Fibroblast of villous mesenchyme (primary cell): ENCODE results near the gene IGF2. TPM values are rescaled to one million over a fixed set of nuclear protein-coding genes. Genes with fewer than 3 reads are reported as not detected.

Source experiments
- DNase-seq: peaks from one replicate; pipeline ENCODE4 v3.0.0-alpha.2; 2010; ENCODE audit warnings: low read depth
- H3K4me3 ChIP-seq: 2 replicates; pipeline ENCODE4 v1.5.1; 2011; ENCODE audit warnings: low read depth, mild to moderate bottlenecking, low read length
- CTCF ChIP-seq: IDR thresholded peaks from 2 replicates; pipeline ENCODE4 v1.5.1; 2012; ENCODE audit warnings: low read depth, mild to moderate bottlenecking, low read length; ENCODE audit not compliant: insufficient read depth
- total RNA-seq: library from RNA; depleted of rRNA; stranded (reverse); fragments of >200 nt; gene quantifications from 2 replicates; pipeline ENCODE4 v1.2.3, GENCODE V29; 2012

The IGF2 gene
- total RNA-seq, 1 donor, result 26.8 TPM

DNA sequence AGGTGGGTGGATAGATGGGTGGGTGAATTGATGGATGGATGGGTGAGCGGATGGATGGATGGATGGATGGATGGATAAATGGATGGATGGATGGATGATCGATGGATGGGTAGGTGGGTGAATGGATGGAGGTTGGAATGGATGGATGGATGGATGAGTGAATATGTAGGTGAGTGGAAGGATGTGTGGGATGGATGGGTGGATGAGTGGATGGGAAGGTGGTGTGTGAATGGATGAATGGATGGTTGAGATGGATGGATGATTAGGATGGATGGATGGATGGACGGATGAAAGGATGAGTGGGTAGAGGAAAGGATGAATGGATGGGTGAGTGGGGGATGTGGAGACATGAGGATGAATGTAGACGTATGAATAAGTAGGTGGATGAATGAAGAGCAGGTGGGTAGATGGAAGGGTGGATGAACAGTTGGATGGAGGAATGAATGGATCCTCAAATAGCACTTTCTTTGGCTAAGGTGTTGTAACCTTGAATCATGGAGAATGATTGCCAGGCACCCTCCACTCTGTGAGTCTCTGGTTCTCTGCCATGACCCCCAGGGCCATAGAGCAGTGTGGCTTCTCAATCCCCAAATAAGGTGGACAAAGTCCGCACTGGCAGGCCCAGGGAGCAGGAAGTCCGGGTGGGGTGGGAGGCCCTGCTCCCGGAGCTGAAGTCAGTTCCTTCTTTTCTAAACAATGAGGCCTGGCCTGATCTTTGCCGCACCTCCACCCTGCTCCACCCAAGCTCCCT, 36.9 kb downstream of the IGF2 start:
- H3K4me3 ChIP-seq, result no peak overlapping the region
- TF ChIP-seq CTCF, result no peak
- no peak for DNase-seq

- H3K4me3 ChIP-seq, result no peak overlapping the region
- no peak for TF ChIP-seq CTCF
- no peak for DNase-seq
Observed at GRCh38 chr11:2101171-2101675, 38.0 kb downstream of the IGF2 start.

GRCh38 chr11:2100361-2101170, 38.6 kb downstream of the IGF2 start:
- DNase-seq, result peak; percentile 67
- H3K4me3 ChIP-seq, result no peak overlapping the region
- no peak for TF ChIP-seq CTCF

GRCh38 chr11:2099516-2100349, 39.5 kb downstream of the IGF2 start:
- no peak for TF ChIP-seq CTCF
- no peak overlapping the region for H3K4me3 ChIP-seq
- no peak for DNase-seq

GRCh38 chr11:2098691-2099515, 40.3 kb downstream of the IGF2 start:
- H3K4me3 ChIP-seq, result no peak overlapping the region
- no peak for DNase-seq
- TF ChIP-seq CTCF, result no peak
